Fibroblast of peridontal ligament (primary cell): Measurements from ENCODE around the gene TPR.
"Not testable (repeated sequence)": the region's sequence is repeated elsewhere in the genome, so short reads cannot be mapped to it uniquely, and the experiment has no call there.

Experiments
- DNase-seq: peaks from one replicate; pipeline ENCODE4 v3.0.0-alpha.2; 2010; ENCODE audit errors: extremely low read depth

TPR gene

GRCh38 chr1:186375152-186375928 lies at the start of gene TPR, which contains the start of gene ODR4:
TPR (minus strand) TSS chr1:186375253; CDS start chr1:186375028, 225 bp downstream.
ODR4 (plus strand) TSS chr1:186375838; CDS start chr1:186379786, 3,948 bp downstream.
- DNase-seq, result peak; percentile 100

GRCh38 chr1:186424539-186424938 lies 49.5 kb upstream of the TPR start:
- DNase-seq, result no peak

GRCh38 chr1:186421446-186421845 lies 46.4 kb upstream of the TPR start:
- DNase-seq, result no peak

- DNase-seq, result peak; percentile 78
Observed at GRCh38 chr1:186420923-186421322, 45.9 kb upstream of the TPR start.

GRCh38 chr1:186420311-186420710 lies 45.3 kb upstream of the TPR start:
- peak; percentile 57 for DNase-seq

- peak; percentile 17 for DNase-seq
Observed at GRCh38 chr1:186418503-186418902, 43.5 kb upstream of the TPR start.

GRCh38 chr1:186413319-186413718 lies 38.3 kb upstream of the TPR start:
- no peak for DNase-seq

GRCh38 chr1:186409091-186409490 lies 34.0 kb upstream of the TPR start:
- DNase-seq, result no peak

GRCh38 chr1:186404454-186405051 lies 29.5 kb upstream of the TPR start:
- DNase-seq, result peak; percentile 88

GRCh38 chr1:186403632-186404031 lies 28.6 kb upstream of the TPR start:
- DNase-seq, result no peak

GRCh38 chr1:186401446-186401845 lies 26.4 kb upstream of the TPR start:
- DNase-seq, result not testable (repeated sequence)

GRCh38 chr1:186392711-186393110 lies 17.7 kb upstream of the TPR start:
- DNase-seq, result not testable (repeated sequence)

- DNase-seq, result no peak
Observed at GRCh38 chr1:186391841-186392240, 16.8 kb upstream of the TPR start.

- DNase-seq, result no peak
Observed at GRCh38 chr1:186390925-186391324, 15.9 kb upstream of the TPR start.

GRCh38 chr1:186386725-186387383 lies 11.8 kb upstream of the TPR start:
- no peak for DNase-seq

GRCh38 chr1:186375929-186376319 lies 871 bp upstream of the TPR start:
- DNase-seq, result no peak

- DNase-seq, result peak; percentile 52
Observed at GRCh38 chr1:186374303-186375151, 526 bp downstream of the TPR start.

- DNase-seq, result not testable (repeated sequence)
Observed at GRCh38 chr1:186347837-186348691, 27.0 kb downstream of the TPR start.

- no peak for DNase-seq
Observed at GRCh38 chr1:186340772-186341171, 34.3 kb downstream of the TPR start.

- DNase-seq, result no peak
Observed at GRCh38 chr1:186337554-186337953, 37.5 kb downstream of the TPR start.

GRCh38 chr1:186330758-186331157 lies 44.3 kb downstream of the TPR start:
- peak; percentile 4 for DNase-seq
